ENCODE results near the gene SYDE2.

GRCh38 chr1:85158910-85159309 is 41.9 kb downstream of the SYDE2 start:
- TF ChIP-seq POLR2AphosphoS5 (IDR thresholded peaks at IDR 0.05; ENCODE audit: low read depth) (no peak), CTCF (IDR thresholded peaks at IDR 0.05; ENCODE audit: insufficient read depth, low read length) (no peak), REST (IDR thresholded peaks at IDR 0.05; ENCODE audit: insufficient replicate concordance, low read depth) (no peak), SPI1 (IDR thresholded peaks at IDR 0.05; ENCODE audit: borderline replicate concordance, low read depth) (no peak), GABPA (IDR thresholded peaks at IDR 0.05; ENCODE audit: low read depth) (no peak)

Data from HL-60 (cell line).